Trophoblast cell (in vitro differentiated cells and primary cell): Measurements from ENCODE around the gene B3GAT1.

Experiments
- DNase-seq, 2 donors: peaks; one replicate each; pipeline ENCODE4 v3.0.0-alpha.2; 2016
- H2AFZ ChIP-seq: 2 replicates; pipeline ENCODE4 v1.6.1; 2013; ENCODE audit warnings: low read length, moderate library complexity, mild to moderate bottlenecking; ENCODE audit not compliant: insufficient read depth, poor library complexity
- H2AK5ac ChIP-seq: 2 replicates; pipeline ENCODE4 v1.6.1; 2013; ENCODE audit warnings: mild to moderate bottlenecking, low read length
- H2BK120ac ChIP-seq: 2 replicates; pipeline ENCODE4 v1.6.1; 2013; ENCODE audit warnings: low read length, mild to moderate bottlenecking, moderate library complexity; ENCODE audit not compliant: insufficient read depth, poor library complexity
- H2BK12ac ChIP-seq: 2 replicates; pipeline ENCODE4 v1.6.1; 2013; ENCODE audit warnings: mild to moderate bottlenecking, low read length, moderate library complexity
- H2BK5ac ChIP-seq: 2 replicates; pipeline ENCODE4 v1.6.1; 2013; ENCODE audit warnings: low read length, low read depth, moderate library complexity, mild to moderate bottlenecking; ENCODE audit not compliant: poor library complexity
- H3K14ac ChIP-seq: 2 replicates; pipeline ENCODE4 v1.6.1; 2013; ENCODE audit warnings: mild to moderate bottlenecking, low read length
- H3K18ac ChIP-seq: 2 replicates; pipeline ENCODE4 v1.6.1; 2013; ENCODE audit warnings: mild to moderate bottlenecking, low read length
- H3K23ac ChIP-seq: 2 replicates; pipeline ENCODE4 v1.6.1; 2013; ENCODE audit warnings: low read length
- H3K27ac ChIP-seq: 2 replicates; pipeline ENCODE4 v1.5.1; 2013; ENCODE audit warnings: low read depth, mild to moderate bottlenecking, inconsistent platforms, low read length, moderate library complexity
- H3K27me3 ChIP-seq: 2 replicates; pipeline ENCODE4 v1.6.1; 2013; ENCODE audit warnings: inconsistent platforms, mild to moderate bottlenecking, low read length, moderate library complexity; ENCODE audit not compliant: insufficient read depth
- H3K36me3 ChIP-seq, 2 experiments: 1 replicate in 1 of 2; 2 replicates in 1 of 2; pipeline ENCODE4 v1.6.1; 2013; ENCODE audit warnings: low read length in 2 of 2, mild to moderate bottlenecking in 2 of 2, moderate library complexity in 1 of 2; ENCODE audit not compliant: insufficient read depth in 2 of 2, control insufficient read depth in 1 of 2
- H3K4ac ChIP-seq: 2 replicates; pipeline ENCODE4 v1.6.1; 2013; ENCODE audit warnings: low read depth, mild to moderate bottlenecking, low read length, moderate library complexity
- H3K4me1 ChIP-seq, 2 experiments: 1 replicate in 1 of 2; 2 replicates in 1 of 2; pipeline ENCODE4 v1.6.1; 2013; ENCODE audit warnings: low read length in 2 of 2, mild to moderate bottlenecking in 2 of 2, moderate library complexity in 1 of 2; ENCODE audit not compliant: insufficient read depth in 2 of 2, control insufficient read depth in 1 of 2
- H3K4me2 ChIP-seq: 2 replicates; pipeline ENCODE4 v1.6.1; 2013; ENCODE audit warnings: inconsistent platforms, mild to moderate bottlenecking, low read length, moderate library complexity
- H3K4me3 ChIP-seq: 2 replicates; pipeline ENCODE4 v1.5.1; 2013; ENCODE audit warnings: mild to moderate bottlenecking, low read depth, low read length, inconsistent platforms
- H3K79me1 ChIP-seq: one replicate; pipeline ENCODE4 v1.6.1; 2013; ENCODE audit warnings: low read length
- H3K79me2 ChIP-seq: 2 replicates; pipeline ENCODE4 v1.6.1; 2013; ENCODE audit warnings: low read length, mild to moderate bottlenecking; ENCODE audit not compliant: control insufficient read depth, insufficient read depth, poor library complexity
- H3K9ac ChIP-seq: 2 replicates; pipeline ENCODE4 v1.6.1; 2013; ENCODE audit warnings: mild to moderate bottlenecking, low read length
- H3K9me3 ChIP-seq: 2 replicates; pipeline ENCODE4 v1.6.1; 2013; ENCODE audit warnings: low read depth, mild to moderate bottlenecking, control low read depth, inconsistent platforms, low read length; ENCODE audit not compliant: insufficient read depth
- H4K12ac ChIP-seq: 2 replicates; pipeline ENCODE4 v1.6.1; 2013; ENCODE audit warnings: low read depth, mild to moderate bottlenecking, low read length, moderate library complexity
- H4K8ac ChIP-seq: 2 replicates; pipeline ENCODE4 v1.6.1; 2013; ENCODE audit warnings: low read depth, mild to moderate bottlenecking, low read length, moderate library complexity
- H4K91ac ChIP-seq: one replicate; pipeline ENCODE4 v1.6.1; 2013; ENCODE audit warnings: low read depth, mild to moderate bottlenecking, low read length, moderate library complexity
- WGBS: extraction: QIAGEN DNeasy Blood & Tissue Kit; methylation state at CpG from one replicate; pipeline ENCODE4 v1.1.7; 2013; ENCODE audit warnings: missing lambda C conversion rate; ENCODE audit not compliant: insufficient read length, insufficient coverage; ENCODE audit errors: extremely low coverage; 5-methylcytosine and 5-hydroxymethylcytosine counted together

The B3GAT1 gene

GRCh38 chr11:134355656-134356055, 56.4 kb downstream of the B3GAT1 start:
- no peak overlapping the region for H2BK5ac ChIP-seq
- H4K8ac ChIP-seq, result no peak overlapping the region
- no CpG with 5 or more reads among the region's 5 CpGs for WGBS

DNA sequence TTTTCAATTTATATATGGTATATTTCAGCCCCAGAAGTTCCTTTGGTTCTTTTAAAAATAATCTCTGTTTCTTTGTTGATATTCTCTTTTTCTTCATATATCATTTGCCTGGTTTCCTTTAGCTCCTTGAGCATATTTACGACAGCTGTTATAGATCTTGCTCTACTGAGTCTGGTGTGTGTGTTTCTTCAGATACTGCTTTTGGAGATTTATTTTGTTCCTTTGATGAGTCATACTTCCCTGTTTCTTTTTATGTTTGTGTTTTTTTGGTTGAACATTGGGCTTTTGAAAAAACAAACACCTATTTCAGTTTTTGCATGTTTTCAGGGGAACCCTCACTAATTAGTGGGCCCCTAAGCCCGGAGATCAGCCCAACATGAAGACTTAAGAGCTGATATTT, 56.9 kb downstream of the B3GAT1 start:
- WGBS, result no CpG with 5 or more reads among the region's 2 CpGs
- Histone ChIP-seq H3K27me3 (no peaks in the 10 kb centered on the region), H4K12ac (no peak overlapping the region), H3K4me1 (no peaks in the 10 kb centered on the region), H4K8ac (no peak overlapping the region), H3K79me2 (no peaks in the 10 kb centered on the region), H2BK5ac (no peak overlapping the region), H3K9me3 (peaks cover 1% of the 10 kb centered on the region), H3K14ac (no peak overlapping the region), H2BK120ac (no peak overlapping the region), H3K4ac (no peak overlapping the region), H3K4me3 (no peak overlapping the region), H3K27ac (no peak overlapping the region), H2BK12ac (no peak overlapping the region), H3K9ac (no peak overlapping the region), H3K36me3 (no peaks in the 10 kb centered on the region), H3K79me1 (no peaks in the 10 kb centered on the region), H3K18ac (no peak overlapping the region), H2AK5ac (no peak overlapping the region), H3K23ac (no peak overlapping the region), H4K91ac (no peak overlapping the region), H3K4me2 (no peak overlapping the region), H2AFZ (no peak overlapping the region)
- no peak for DNase-seq

More at GRCh38 chr11:134355656-134356055, 56.4 kb downstream of the B3GAT1 start:
- no peaks in the 10 kb centered on the region for H3K79me1 ChIP-seq
- H3K4me2 ChIP-seq, result no peak overlapping the region
- H3K14ac ChIP-seq, result no peak overlapping the region
- no peak overlapping the region for H4K91ac ChIP-seq
- H3K4ac ChIP-seq, result no peak overlapping the region
- H2BK12ac ChIP-seq, result no peak overlapping the region
- H3K4me3 ChIP-seq, result no peak overlapping the region
- H4K12ac ChIP-seq, result no peak overlapping the region
- no peaks in the 10 kb centered on the region for H3K27me3 ChIP-seq
- no peak for DNase-seq
- no peak overlapping the region for H3K9ac ChIP-seq
- no peaks in the 10 kb centered on the region for H3K36me3 ChIP-seq
- H2AFZ ChIP-seq, result no peak overlapping the region
- no peak overlapping the region for H2AK5ac ChIP-seq
- H3K9me3 ChIP-seq, result peaks cover 1% of the 10 kb centered on the region
- H3K23ac ChIP-seq, result no peak overlapping the region
- H2BK120ac ChIP-seq, result no peak overlapping the region
- H3K4me1 ChIP-seq, result no peaks in the 10 kb centered on the region
- no peak overlapping the region for H3K18ac ChIP-seq
- no peak overlapping the region for H3K27ac ChIP-seq
- H3K79me2 ChIP-seq, result no peaks in the 10 kb centered on the region

DNA sequence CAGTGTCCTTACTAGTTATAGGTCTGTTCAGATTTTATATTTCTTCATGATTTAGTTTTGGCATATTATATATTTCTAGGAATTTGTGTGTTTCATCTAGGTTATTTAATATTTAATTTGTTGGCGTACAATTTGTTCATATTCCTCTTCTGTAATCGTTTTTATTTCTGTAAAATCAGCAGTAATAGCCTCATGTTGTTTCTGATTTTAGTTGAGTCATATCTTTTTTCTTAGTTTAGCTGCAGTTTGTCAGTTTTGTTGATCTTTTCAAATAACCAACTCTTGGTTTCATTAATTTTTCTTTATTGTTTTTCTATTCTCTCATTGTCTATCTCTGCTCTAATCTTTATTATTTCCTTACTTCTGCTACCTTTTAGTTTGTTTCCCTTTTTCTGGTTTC, 59.9 kb downstream of the B3GAT1 start:
- Histone ChIP-seq H3K18ac (no peak overlapping the region), H3K4me1 (no peaks in the 10 kb centered on the region), H2BK120ac (no peak overlapping the region), H3K14ac (no peak overlapping the region), H3K27me3 (no peaks in the 10 kb centered on the region), H3K36me3 (no peaks in the 10 kb centered on the region), H2BK12ac (no peak overlapping the region), H3K4me2 (no peak overlapping the region), H3K79me1 (no peaks in the 10 kb centered on the region), H3K23ac (no peak overlapping the region), H4K91ac (no peak overlapping the region), H3K9ac (no peak overlapping the region), H3K4me3 (no peak overlapping the region), H3K27ac (no peak overlapping the region), H4K8ac (no peak overlapping the region), H3K79me2 (no peaks in the 10 kb centered on the region), H2AFZ (no peak overlapping the region), H4K12ac (no peak overlapping the region), H2BK5ac (no peak overlapping the region), H3K4ac (no peak overlapping the region), H2AK5ac (no peak overlapping the region), H3K9me3 (peaks cover 1% of the 10 kb centered on the region)
- no peak for DNase-seq
- WGBS, result no CpG with 5 or more reads among the region's 2 CpGs

DNA sequence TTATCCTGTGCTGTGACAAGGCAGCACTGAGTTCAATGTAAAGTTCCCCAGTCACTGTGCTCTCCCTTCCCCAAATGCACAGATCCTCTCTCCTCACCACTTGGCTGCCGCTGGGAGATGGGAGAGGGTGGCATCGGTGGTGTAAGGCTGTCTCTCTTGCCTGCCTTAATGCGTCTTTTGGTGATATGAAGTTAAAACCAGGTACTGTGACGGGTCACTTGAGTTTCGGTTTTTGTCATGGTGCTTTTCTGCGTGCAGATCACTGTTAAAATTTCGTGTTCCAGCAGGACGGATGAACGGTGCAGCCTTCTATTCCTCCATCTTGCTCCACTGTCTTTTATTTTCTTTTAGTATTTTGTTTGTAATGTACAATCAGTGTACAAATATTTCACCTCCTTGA, 61.7 kb downstream of the B3GAT1 start:
- WGBS, result no CpG with 5 or more reads among the region's 9 CpGs
- peaks cover 2% of the 10 kb centered on the region for H3K9me3 ChIP-seq
- H3K4me3 ChIP-seq, result no peak overlapping the region
- H3K4ac ChIP-seq, result no peak overlapping the region
- H2AK5ac ChIP-seq, result no peak overlapping the region
- H4K12ac ChIP-seq, result no peak overlapping the region
- H3K4me1 ChIP-seq, result no peaks in the 10 kb centered on the region
- DNase-seq, result no peak
- no peak overlapping the region for H3K14ac ChIP-seq
- no peaks in the 10 kb centered on the region for H3K36me3 ChIP-seq
- no peak overlapping the region for H3K18ac ChIP-seq
- H4K91ac ChIP-seq, result no peak overlapping the region
- no peak overlapping the region for H4K8ac ChIP-seq
- H3K23ac ChIP-seq, result no peak overlapping the region
- H3K79me1 ChIP-seq, result no peaks in the 10 kb centered on the region
- H3K27me3 ChIP-seq, result no peaks in the 10 kb centered on the region
- H3K4me2 ChIP-seq, result no peak overlapping the region
- no peak overlapping the region for H2BK12ac ChIP-seq
- H2AFZ ChIP-seq, result no peak overlapping the region
- no peak overlapping the region for H3K27ac ChIP-seq
- no peaks in the 10 kb centered on the region for H3K79me2 ChIP-seq
- no peak overlapping the region for H2BK120ac ChIP-seq
- no peak overlapping the region for H3K9ac ChIP-seq
- no peak overlapping the region for H2BK5ac ChIP-seq
